RWPE1 (cell line): ENCODE results near the gene MOK.
A peak's percentile ranks its signal among the peaks of the same experiment; 100 is the strongest.

Experiments
- CTCF ChIA-PET: fragments of 350-600 bp; sonication (Branson Sonifier 250); formaldehyde crosslinking; extraction: SDS; loops from one replicate; lab custom pipeline; 2021; lab: Yijun Ruan, JAX
- POLR2A ChIA-PET: fragments of 400-600 bp; formaldehyde crosslinking; extraction: SDS; loops from one replicate; lab custom pipeline; 2020; ENCODE audit warnings: antibody characterized with exemption; ENCODE audit not compliant: low non-redundant PET; lab: Yijun Ruan, JAX
- DNase-seq: peaks from one replicate; pipeline ENCODE4 v3.0.0; 2012; ENCODE audit warnings: low spot score
- H3K27ac ChIP-seq: fragments of 450-650 bp; 2 replicates; pipeline ENCODE4 v1.5.1; 2017
- CTCF ChIP-seq: fragments of 450-650 bp; conservative IDR thresholded peaks from 2 replicates; pipeline ENCODE4 v1.5.1; 2017; ENCODE audit warnings: low read depth, mild to moderate bottlenecking

MOK gene

GRCh38 chr14:102321456-102322422 is 16.8 kb upstream of the MOK start:
- POLR2A ChIA-PET = no interaction called here
- TF ChIP-seq CTCF = no peak

GRCh38 chr14:102320671-102321455 is 15.9 kb upstream of the MOK start:
- TF ChIP-seq CTCF = no peak
- CTCF ChIA-PET = interaction anchor here (0.7 kb wide), 1 partner anchor 359 kb away, joined by 3 read pairs; no protein-coding TSS in a partner anchor
- POLR2A ChIA-PET = no interaction called here
- no peak for DNase-seq
- H3K27ac ChIP-seq = peak overlapping the region; percentile 87

More at GRCh38 chr14:102321456-102322422, 16.8 kb upstream of the MOK start:
- CTCF ChIA-PET = interaction anchor here (0.7 kb wide), 1 partner anchor 360 kb away, joined by 3 read pairs; no protein-coding TSS in a partner anchor
- no peak for DNase-seq
- H3K27ac ChIP-seq = peak overlapping the region; percentile 87

DNA sequence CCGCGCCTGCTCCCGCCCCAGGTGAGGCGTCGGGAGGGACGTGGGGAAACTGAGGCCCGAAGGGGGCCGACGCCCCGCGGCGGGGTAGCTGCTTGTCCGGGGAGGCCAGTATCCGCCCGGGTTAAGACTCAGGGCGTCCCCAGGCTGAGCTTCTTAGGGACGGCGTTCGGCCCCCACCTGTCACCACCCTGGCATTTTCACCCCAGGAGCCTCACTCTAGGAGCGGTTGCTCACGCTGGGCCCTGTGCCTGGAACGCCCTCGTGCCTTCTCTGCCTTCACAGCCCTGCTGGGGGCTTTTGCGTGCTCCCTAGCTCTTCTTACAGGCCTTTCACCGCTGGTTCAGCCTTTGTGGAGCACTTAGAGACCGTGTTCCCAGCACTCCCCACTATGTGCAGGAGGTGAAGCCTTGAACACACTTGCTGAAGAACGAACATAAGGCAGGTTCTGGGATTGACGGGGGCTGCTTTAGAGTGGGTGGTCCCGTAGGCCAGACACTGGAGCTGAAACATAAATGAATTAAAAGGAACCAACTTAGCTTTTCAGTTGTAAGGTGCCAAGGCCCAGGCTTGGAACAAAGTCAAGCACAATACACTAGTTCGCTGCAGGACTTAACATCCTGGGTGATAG is 15.2 kb upstream of the MOK start:
- ChIA-PET CTCF (no interaction called here), POLR2A (no interaction called here)
- DNase-seq = no peak
- peak overlapping the region; percentile 87 for H3K27ac ChIP-seq
- no peak for TF ChIP-seq CTCF

DNA sequence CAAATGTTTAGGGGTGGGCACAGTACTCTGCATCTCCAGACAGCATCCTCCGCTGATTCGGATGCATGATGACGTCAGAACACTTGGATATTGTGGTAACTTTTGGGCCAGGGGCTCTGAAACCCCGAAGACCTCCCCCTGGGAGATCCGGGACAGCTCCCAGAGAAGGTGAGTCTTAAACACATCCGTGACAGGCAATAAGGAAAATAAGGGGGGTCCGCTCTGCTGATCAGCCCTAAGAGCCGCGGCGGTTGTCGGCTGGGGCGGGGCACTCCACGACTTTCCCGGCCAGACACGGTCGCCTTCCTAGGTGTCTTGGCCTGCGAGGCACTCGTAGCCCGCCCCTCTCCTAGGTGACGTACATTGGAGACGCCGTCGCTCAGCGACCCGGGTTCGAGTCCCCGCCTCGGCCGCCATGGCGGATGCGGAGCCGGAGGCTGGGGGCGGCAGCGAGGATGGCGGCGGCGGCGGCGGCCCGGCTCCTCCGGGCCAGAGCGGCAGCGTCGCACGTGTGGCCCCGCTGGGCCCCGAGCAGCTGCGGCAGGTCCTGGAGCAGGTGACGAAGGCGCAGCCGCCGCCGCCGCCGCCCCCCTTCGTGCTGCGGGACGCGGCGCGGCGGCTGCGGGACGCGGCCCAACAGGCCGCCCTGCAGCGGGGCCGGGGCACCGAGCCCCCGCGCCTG is 14.5 kb upstream of the MOK start, which contains the start of gene ZNF839:
ZNF839 (plus strand) TSS at position 396 of the 682 bp plus-strand sequence; CDS start at position 416, 20 bp downstream.
- peak within 1 kb of the TSS; percentile 87 for H3K27ac ChIP-seq
- CTCF ChIA-PET = no interaction called here
- POLR2A ChIA-PET = no interaction called here
- no peak for TF ChIP-seq CTCF
- DNase-seq = peak; percentile 82

DNA sequence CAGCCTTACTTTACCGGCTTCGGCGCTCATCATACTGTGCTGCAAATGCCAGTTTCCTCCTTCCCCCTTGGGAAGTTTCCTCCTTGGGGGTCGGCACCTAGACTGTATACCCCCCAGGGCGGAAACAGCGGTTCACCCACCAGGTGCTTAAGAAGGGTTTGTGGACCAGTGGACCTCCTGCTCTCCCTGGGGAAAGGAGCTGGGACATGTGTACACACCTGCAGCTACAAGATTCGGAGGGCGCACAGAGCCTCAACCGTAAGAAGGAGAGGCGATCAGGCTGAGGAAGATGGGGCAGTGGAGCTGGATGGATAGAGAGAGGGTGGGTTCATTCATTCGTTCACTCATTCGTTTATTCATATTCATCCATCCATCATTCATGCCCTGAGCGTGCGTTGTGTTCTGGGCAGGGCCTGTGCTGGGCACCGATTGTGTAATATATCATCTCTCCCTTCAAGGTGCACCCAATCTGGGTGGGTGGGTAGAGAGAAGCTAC is 13.9 kb upstream of the MOK start:
- POLR2A ChIA-PET = no interaction called here
- DNase-seq = no peak
- CTCF ChIA-PET = no interaction called here
- peak overlapping the region; percentile 87 for H3K27ac ChIP-seq
- TF ChIP-seq CTCF = no peak
